HG02884 (cell line): ENCODE data around the gene NPIPB6.
A peak's percentile ranks its signal among the peaks of the same experiment; 100 is the strongest.
"Not testable (repeated sequence)": the region's sequence is repeated elsewhere in the genome, so short reads cannot be mapped to it uniquely, and the experiment has no call there.

Source experiments
- ATAC-seq: cut with Tn5 transposase; IDR thresholded peaks from one replicate; pipeline ENCODE4 v1.9.1; 2021; ENCODE audit warnings: mild to moderate bottlenecking, moderate library complexity; ENCODE audit not compliant: unreplicated experiment

Gene NPIPB6

DNA sequence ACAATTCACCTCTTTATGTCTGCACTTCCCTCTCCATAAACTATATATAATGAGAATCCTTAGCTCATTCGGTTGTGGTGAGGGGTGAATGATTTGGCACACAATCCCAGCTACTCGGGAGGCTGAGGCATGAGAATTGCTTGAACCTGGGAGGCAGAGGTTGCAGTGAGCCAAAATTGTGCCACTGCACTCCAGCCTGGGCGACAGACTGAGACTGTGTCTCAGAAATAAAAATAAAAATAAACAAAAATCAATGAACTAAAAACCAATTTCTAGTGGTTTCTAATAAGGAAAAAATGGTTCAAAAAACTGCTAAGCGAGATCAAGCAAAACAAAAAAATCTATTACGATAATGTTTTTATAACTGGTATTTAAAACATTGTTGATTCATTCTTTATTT lies at the start of gene NPIPB6:
TSS of gene NPIPB6 (minus strand) at position 101 of the 400 bp plus-strand sequence. CDS start 686 bp downstream, outside the sequence.
- not testable (repeated sequence) for ATAC-seq

DNA sequence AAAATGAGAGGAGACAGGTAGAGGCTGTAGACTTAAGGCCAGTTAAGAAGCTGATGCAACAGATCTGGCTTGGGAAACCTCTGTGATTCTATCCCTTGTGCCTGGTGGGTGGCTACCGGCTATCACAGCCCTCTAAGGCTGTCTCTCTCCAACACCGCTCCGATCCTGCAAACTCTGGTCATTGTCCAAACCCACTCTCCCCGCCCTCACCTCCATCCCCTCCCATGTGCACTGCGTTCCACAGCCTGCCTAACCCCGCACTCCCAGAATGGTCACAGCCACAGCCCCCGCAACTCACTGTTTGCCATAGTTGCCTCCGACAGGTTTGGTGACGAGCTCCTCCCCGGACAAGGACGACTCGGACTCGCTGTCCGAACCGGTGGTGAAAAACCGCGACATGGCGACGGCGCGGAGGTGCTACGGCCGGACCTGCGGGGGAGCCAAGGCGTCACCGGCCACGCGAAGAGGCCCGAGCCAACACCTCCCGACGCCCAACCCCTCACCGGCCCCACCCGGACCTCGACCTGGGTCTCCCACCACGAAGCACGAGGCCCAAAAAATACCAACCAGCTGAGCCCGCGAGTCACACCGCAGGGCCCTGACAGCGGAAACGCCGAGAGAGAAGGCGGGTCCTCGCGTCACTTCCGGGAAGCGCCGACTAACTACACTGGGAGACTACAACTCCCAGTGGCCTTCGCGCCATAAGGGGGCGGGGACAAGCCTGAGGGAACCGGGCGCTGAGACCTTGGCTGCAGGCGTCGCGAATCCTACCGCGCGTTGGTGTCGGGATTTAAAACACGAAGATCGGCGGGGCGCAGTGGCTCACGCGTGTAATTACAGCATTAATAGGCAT lies 40.1 kb upstream of the NPIPB6 start, which contains the start of gene EIF3CL:
TSS of gene EIF3CL (minus strand) at position 622 of the 853 bp plus-strand sequence. CDS start at position 399, 223 bp downstream.
- ATAC-seq, result not testable (repeated sequence)

DNA sequence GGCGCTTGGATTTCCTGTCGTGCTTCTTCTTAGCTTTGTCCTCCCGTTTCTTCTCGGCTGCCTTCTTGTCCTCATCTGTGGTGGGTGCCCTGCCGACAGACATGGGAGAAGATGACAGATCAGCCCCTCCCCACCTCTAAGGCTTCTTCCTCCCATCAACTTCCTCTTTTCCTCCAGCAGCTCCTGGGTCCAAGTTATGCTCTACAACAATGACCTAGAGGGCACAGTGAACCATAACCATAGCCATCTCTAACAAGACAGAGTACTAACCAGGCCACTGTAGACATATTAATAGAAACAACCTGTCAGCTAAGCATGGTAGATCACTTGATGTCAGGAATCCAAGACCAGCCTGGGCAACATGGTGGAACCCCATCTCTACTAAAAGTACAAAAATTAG lies 28.7 kb upstream of the NPIPB6 start:
- not testable (repeated sequence) for ATAC-seq

DNA sequence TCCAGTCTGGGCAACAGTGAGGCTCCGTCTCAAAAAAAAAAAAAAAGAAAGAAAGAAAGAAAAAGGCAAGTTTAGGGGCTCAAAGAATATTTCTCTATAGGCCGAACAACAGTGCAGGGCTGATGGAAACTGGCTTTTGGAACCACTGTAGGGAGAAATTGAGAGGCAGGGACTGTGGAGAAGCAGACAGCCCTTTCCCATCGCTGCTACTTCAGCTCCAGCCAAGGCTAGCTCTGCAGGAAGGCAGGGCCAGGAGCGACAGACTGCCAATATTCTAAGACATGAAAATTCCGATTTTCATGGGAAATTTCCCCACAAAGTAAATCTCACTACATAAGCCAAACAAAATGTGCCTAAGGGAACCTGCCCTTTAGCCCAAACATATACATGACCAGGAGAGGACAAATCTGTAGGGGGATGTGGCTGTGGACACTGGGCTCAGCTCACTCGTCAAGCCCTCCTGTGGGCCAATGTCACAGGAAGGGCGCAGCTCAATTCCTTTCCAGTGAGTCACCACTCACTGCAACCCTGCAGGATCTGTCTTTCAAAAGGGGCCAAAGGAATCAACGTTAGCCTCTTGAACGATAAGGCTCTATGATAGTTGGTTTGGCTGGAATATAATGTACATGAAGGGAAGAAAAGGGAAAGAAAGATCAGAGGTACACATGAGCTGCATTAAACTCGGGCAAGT lies 19.0 kb upstream of the NPIPB6 start:
- ATAC-seq, result not testable (repeated sequence)

DNA sequence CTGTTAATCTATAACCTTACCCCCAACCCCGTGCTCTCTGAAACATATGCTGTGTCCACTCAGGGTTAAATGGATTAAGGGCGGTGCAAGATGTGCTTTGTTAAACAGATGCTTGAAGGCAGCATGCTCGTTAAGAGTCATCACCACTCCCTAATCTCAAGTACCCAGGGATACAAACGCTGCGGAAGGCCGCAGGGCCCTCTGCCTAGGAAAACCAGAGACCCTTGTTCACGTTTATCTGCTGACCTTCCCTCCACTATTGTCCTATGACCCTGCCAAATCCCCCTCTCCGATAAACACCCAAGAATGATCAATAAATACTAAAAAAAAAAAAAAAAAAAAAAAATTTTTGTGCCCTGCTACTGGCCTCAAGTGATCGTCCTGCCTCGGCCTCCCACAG lies 14.5 kb upstream of the NPIPB6 start:
- not testable (repeated sequence) for ATAC-seq

DNA sequence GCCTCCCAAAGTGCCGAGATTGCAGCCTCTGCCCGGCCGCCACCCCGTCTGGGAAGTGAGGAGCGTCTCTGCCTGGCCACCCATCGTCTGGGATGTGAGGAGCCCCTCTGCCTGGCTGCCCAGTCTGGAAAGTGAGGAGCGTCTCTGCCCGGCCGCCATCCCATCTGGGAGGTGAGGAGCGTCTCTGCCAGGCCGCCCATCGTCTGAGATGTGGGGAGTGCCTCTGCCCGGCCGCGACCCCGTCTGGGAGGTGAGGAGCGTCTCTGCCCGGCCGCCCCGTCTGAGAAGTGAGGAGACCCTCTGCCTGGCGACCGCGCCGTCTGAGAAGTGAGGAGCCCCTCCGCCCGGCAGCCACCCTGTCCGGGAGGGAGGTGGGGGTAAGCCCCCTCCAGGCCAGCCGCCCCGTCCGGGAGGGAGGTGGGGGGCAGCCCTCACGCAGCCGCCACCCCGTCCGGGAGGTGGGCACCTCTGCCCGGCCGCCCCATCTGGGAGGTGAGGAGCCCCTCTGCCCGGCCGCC lies 13.9 kb upstream of the NPIPB6 start:
- not testable (repeated sequence) for ATAC-seq

DNA sequence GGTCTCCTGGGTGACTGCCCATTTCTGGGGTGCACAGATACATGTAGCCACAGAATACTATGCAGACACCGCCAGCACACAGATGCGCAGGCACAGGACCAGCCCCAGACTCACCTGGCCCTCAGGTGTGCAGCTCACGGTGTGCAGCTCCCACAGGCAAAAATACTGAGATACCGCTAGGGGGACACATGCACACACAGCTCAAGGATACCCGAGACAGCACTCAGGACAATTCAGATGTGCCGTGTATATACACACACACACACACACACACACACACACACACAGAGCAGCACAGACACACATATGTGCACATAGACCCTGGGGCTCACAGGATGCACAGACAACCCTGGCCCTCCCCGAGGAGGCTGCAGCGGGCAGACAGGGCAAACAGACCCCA lies 11.8 kb upstream of the NPIPB6 start:
- not testable (repeated sequence) for ATAC-seq

DNA sequence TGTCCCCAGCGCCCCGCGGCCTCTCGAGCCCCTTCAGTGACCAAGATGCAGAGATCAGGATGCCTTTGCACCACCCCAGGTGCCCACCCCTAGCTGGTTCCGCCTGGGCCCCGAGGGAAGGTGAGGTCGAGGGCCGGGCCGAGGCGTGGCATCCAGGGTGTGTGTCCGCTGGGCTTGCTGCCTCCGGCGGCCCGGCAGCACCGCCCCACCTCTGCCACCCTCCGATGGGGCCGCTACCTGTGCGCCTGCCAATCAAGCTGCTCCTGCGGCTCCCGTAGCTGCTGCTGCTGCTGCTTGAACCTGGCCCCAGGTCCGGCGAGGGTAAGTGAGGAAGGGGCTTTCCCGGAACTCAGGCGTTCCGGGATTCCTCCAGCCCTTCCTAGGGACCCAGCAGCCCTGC lies 11.0 kb upstream of the NPIPB6 start:
- ATAC-seq, result not testable (repeated sequence)

DNA sequence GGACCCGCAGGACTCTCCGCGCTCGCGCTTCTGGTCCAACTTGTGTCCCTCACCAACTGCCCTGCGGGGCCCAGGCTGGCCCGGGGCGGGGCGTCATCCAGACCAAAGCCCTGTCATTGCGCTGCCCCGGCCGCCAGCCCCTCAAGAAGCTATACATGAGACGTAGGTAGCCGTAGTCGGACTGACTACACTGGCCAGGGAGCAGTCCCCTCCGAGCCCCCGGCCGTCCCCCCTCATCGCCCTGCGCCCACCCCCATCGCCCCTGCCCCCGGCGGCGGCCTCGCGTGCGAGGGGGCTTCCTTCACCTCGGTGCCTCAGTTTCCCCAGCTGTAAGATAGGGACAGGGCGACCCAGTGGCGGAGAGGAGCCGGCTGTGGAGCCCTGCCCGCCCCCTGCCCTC lies 4.6 kb upstream of the NPIPB6 start:
- not testable (repeated sequence) for ATAC-seq

DNA sequence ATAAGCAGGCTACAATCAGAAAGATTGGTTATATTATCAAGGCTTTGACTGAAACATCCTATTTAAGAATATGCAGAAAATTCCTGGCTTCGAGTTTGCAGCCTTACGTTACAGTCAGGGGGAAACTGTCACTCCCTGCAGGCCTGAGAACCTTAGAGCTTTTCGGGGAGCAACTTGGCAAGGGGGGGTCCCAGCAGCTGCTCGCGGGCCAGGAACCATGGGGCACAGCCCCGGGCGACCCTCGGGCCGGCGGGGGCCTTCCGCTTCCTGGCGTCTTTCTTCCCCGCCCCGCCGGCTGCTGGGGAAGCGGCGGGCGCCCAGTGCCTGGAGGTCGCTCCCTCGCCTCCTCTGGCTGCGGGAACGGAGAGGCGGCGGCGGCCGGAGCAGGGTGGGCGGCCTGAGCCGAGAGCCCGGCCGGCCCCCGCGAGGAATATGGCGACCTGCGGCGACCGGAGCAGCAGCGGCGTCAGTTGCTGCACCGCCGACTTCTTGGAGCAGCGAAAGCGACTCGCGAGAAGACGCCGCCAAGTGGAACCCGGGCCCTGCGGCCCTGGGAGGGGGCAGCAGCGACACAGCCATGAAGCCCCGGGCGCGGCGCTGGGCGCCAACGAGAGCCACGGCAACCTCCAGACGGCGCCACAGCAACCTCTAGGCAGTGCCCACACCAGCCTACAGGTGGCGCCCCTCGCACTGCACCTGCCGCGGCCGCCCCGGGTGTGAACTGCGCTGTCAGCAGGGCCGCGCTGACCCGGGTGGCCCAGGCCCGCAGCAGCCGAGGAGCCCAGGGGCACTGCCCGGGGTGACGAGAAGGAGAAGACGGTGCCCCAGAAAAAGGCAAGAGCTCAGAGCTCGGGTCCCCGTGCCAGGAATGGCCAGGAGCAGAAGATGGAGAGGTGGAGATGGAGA lies 1.2 kb upstream of the NPIPB6 start:
- ATAC-seq, result peak; percentile 82

DNA sequence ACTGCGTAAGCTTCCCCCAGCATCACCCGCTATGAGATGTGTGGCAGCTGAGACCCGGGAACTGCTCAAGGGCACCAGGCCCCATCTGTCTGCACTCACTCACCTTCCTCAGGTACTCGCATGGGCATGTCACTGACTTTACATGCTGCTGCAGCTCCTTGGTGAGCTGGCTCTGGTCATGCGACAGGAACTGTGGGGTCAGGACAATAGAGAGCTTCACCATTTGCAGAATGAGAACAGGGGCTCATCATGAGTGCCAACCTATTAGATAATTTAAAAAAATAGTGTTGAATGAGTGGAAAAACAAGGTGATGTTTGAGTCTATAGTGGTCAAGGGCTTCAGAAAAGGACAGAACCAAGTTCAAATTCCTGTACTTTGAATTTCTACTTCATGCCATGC lies 708 bp downstream of the NPIPB6 start:
- ATAC-seq, result not testable (repeated sequence)

DNA sequence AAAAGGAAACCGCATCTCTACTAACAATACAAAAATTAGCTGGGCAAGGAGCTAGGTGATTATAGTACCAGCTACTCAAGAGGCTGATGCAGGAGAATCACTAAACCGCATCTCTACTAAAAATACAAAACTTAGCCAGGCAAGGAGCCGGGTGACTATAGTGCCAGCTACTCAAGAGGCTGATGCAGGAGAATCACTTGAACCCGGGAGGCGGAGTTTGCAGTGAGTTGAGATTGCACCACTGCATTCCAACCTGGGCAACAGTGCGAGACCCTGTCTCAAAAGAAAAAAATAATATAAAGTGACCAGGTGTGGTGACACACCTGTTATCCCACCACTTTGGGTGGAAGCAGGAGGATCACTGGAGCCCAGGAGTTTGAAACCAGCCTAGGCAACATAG lies 25.1 kb downstream of the NPIPB6 start:
- not testable (repeated sequence) for ATAC-seq

DNA sequence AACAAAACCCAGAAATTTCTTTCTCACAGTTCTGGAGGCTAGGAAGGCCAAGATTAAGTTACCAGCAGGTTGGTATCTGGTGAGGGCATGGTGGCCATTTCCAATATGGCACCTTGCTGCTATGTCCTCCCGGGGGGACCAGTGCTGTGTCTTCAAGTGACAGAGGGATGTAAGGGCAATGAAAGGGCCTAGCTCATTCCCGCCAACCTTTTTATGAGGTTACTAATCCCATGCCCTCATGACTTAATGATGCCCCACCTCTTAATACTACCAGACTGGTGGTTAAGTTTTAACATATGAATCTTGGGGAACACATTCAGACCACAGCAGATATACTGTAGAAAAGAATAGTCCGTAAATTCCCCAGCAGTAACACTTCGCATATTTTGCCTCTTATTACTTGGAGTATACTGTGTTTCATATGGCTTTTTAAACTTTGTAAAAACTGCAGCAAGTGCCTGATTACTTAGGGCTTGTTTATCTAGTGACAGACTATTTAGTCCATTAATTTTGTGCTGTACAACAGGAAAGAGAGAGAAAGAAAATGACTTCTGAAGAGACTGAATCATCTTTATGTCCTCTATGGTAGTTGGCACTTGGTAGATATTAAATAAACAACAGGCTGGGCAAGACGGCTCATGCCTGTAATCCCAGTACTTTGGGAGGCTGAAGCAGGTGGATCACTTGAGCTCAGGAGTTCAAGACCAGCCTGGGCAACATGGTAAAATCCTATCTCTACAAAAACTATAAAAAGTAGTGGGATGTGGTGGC lies 26.2 kb downstream of the NPIPB6 start:
- ATAC-seq, result not testable (repeated sequence)

DNA sequence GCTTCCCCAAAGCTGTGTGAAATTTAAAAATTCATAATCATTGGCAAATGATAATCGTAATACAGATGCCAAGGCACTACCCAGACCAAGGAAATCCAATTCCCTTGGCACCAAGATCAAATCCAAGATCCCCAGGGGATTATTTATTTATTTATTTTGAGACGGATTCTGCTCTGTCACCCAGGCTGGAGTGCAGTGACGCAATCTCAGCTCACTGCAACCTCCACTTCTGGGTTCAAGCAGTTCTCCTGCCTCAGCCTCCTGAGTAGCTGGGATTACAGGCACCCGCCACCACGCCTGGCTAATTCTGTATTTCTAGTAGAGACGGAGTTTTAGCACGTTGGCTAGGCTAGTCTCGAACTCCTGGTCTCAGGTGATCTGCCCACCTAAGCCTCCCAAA lies 27.6 kb downstream of the NPIPB6 start:
- ATAC-seq, result not testable (repeated sequence)

DNA sequence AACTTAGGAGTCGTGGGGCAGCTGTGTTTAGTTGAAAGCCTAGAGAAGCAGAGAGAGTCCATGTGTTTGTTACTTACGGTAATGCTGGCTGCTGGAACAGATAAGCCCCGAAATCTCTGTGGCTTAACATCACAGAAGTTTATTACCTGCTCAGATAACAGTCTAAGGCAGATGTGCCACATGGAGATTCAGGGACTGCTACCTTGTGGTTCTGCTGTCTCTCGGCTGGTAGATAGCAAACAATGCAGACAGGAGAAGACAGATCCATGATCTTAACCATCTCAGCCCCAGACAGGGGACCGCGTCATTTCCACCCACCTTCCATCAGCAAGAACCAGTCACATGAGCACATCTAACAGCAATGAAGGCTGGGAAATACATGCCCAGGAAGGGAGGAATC lies 30.7 kb downstream of the NPIPB6 start:
- ATAC-seq, result not testable (repeated sequence)

DNA sequence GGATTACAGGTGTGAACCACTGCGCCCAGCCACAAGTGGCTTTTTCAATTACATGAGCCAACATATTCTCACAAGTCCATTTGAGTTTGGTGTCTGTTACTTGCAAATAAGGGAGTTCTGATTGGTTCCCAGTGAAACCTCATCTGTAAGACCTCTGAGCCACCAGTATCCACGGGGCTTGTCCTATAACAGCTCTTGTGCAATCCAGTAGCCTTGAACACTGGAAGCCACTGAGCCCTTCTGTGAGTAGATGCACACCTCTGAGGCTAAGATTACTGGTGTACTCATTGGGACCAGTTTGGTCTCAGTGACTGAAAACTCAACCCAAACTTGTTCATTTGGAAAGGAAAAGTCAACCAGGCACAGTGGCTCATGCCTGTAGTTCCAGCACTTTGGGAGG lies 32.3 kb downstream of the NPIPB6 start:
- ATAC-seq, result not testable (repeated sequence)

DNA sequence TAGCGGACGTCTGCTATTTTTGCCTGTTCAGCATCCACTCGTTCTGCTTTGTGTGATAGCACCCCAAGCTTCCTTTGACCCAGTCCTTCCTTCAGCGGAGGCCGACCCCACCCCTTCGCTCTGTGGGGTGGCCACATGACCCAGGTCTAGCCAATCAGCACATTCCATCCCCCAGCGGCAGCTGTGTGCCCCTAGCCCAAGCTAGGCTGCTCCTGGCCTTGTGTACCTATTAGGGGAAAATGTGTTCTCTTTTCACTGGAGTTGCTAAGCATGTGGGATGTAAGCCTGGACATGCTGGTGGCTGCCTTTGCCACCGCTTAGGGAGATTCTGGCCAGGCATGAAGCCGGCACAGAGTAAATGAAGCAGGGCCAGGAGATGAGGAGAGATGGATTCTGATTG lies 33.1 kb downstream of the NPIPB6 start:
- ATAC-seq, result not testable (repeated sequence)

DNA sequence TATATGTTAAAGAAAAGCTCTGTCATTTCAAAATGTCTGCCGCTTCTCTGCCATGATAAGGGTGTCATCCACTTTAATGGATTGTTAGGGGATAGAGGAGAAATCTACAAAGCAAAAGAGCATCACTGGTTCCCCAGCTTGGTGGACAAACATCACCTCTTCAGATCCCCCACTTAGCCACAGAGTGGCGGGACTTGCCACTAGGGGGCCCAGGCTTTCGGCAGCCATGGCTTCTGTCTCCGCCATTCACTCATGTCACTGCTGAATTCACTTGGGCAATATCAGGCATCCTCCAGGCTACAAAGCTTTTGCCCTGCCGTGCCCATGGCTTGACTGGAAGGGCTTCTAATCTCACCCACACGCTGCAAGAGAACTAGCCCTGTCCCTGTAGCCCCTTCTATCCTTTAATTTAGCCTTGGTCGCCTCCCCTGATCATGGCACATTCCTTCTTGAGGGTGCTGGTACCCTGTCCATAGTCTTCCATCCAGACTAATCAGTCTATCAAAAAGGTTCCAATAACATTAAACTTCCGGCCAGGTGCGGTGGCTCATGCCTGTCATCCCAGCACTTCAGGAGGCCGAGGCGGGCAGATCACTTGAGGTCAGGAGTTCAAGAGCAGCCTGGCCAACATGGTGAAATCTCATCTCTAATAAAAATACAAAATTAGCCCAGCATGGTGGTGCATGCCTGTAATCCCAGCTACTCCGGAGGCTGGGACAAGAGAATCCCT lies 36.3 kb downstream of the NPIPB6 start:
- no peak for ATAC-seq

DNA sequence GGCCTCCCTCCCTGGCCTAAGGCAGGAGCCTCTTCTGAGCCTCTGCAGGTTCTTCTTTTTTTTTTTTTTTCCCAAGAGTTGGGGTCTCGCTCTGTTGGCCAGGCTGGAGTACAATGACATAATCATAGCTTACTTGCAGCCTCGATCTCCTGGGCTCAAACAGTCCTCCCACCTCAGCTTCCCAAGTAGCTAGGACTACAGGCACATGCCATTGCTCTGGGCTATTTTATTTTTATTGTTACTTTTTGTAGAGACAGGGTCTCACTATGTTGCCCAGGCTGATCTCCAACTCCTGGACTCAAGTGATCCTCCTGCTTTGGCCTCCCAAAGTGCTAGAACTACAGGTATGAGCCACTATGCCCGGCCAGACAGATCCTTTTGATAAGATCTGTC lies 38.4 kb downstream of the NPIPB6 start:
- ATAC-seq, result no peak
